Activated CD4-positive, alpha-beta memory T cell treated with anti-CD3 and anti-CD28 coated beads for 36 hours (primary cell): ENCODE data around the gene IFT52. TPM values are rescaled to one million over a fixed set of nuclear protein-coding genes. Genes with fewer than 3 reads are reported as not detected.

ENCODE experiments used
- total RNA-seq, 2 experiments: library from RNA; stranded (reverse); gene quantifications; one replicate each; pipeline ENCODE4 v1.2.3, GENCODE V29; 2021

The IFT52 gene
- total RNA-seq, 2 experiments from 2014 or later: 15.3 to 17.0 TPM

Other genes starting within 250 kb of the IFT52 start
- 10 to 100 TPM; 92.9 to 96.8 TPM for gene SRSF6, start 133.0 kb upstream of the IFT52 start, total RNA-seq
- gene L3MBTL1, start 83.2 kb upstream of the IFT52 start, total RNA-seq: 1 to 10 TPM; 6.5 to 7.7 TPM
- gene SGK2, start 31.9 kb upstream of the IFT52 start, total RNA-seq: under 1 TPM; 0.62 to 0.87 TPM
- gene MYBL2, start 76.2 kb downstream of the IFT52 start, total RNA-seq: 10 to 100 TPM; 80.3 to 81.3 TPM
- not detected for gene GTSF1L, start 136.1 kb downstream of the IFT52 start, total RNA-seq